HEK293T (cell line): Measurements from ENCODE around the gene GPRIN3.

Source experiments
- BHLHE40 ChIP-seq: fragments of 450-650 bp; IDR thresholded peaks from 2 replicates; pipeline ENCODE4 v1.6.1; 2016; ENCODE audit warnings: mild to moderate bottlenecking, moderate library complexity, borderline replicate concordance
- CTBP1 ChIP-seq: fragments of 450-650 bp; IDR thresholded peaks from 2 replicates; pipeline ENCODE4 v1.6.1; 2016; ENCODE audit warnings: borderline replicate concordance
- FOXA1 ChIP-seq: fragments of 450-650 bp; IDR thresholded peaks from 2 replicates; pipeline ENCODE4 v1.6.1; 2016; ENCODE audit warnings: mild to moderate bottlenecking
- HDGF ChIP-seq: fragments of 450-650 bp; IDR thresholded peaks from 2 replicates; pipeline ENCODE4 v1.6.1; 2017; ENCODE audit warnings: antibody characterized with exemption, borderline replicate concordance
- LEF1 ChIP-seq: fragments of 450-650 bp; IDR thresholded peaks from 2 replicates; pipeline ENCODE4 v1.6.1; 2017; ENCODE audit warnings: mild to moderate bottlenecking, borderline replicate concordance
- SP1 ChIP-seq: fragments of 450-650 bp; IDR thresholded peaks from 2 replicates; pipeline ENCODE4 v1.6.1; 2017
- TARDBP ChIP-seq: fragments of 450-650 bp; IDR thresholded peaks from 2 replicates; pipeline ENCODE4 v1.6.1; 2016

DNA sequence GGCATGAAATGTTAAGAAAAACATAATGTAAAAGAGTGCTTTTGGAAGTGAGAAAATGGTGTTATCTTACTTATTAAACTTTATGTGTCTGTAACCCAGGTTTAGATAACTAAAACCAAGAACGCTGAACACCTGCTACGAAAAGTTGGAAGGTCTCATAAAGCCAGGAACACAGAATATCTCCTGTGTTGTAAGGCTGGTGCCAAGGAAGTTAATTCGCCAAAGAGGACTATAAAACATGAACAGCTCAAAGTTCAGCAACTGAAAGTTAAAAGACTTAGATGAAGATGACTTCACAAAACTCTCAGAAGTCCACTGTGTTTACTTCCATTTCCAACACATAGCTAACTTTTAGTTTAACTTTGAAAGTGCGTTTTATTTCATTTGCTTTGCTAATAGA lies 54.3 kb downstream of the GPRIN3 start:
- TF ChIP-seq SP1 (no peak), CTBP1 (no peak), TARDBP (no peak), HDGF (no peak), BHLHE40 (no peak), LEF1 (no peak), FOXA1 (no peak)
